ENCODE data around the gene PIK3CD.
A peak's percentile ranks its signal among the peaks of the same experiment; 100 is the strongest.

The PIK3CD gene

DNA sequence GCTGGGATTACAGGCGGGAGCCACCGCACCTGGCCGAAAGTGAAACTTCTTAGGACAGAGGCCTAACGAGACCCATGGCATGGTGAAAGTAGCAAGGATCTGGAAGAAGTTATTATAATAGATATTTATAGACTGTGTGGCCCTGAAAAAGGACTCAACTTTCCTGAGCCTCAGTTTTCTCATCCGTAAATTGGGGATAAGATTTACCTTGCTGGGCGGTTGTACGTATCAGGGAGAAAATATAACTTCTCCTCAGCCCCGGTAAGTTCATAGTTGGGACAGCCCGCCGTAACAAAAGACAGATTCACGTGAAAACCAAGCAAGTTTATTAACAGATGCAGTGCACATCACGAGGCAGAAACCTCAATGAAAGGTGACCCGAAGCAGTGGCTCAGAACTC is 5.5 kb upstream of the PIK3CD start:
- no peaks in the 10 kb centered on the region for H3K9me3 ChIP-seq (ENCODE audit: control insufficient read depth, insufficient read depth, low read length)
- no peaks in the 10 kb centered on the region for H3K36me3 ChIP-seq (ENCODE audit: control insufficient read depth, insufficient read depth, low read length)
- H3K4me1 ChIP-seq (ENCODE audit: control insufficient read depth, insufficient read depth, low read length) = no peaks in the 10 kb centered on the region
- H3K27ac ChIP-seq (ENCODE audit: low read depth, low read length) = no peak overlapping the region
- no peak overlapping the region for H3K9ac ChIP-seq (ENCODE audit: low read depth, low read length)
- H3K27me3 ChIP-seq (ENCODE audit: control insufficient read depth, insufficient read depth, low read length) = peaks cover 9% of the 10 kb centered on the region
- no peak overlapping the region for H3K4me3 ChIP-seq (ENCODE audit: low read depth, low read length)

- no peak overlapping the region for H3K9ac ChIP-seq (ENCODE audit: low read depth, low read length)
- no peak overlapping the region for H3K4me3 ChIP-seq (ENCODE audit: low read depth, low read length)
- no peaks in the 10 kb centered on the region for H3K36me3 ChIP-seq (ENCODE audit: control insufficient read depth, insufficient read depth, low read length)
- H3K9me3 ChIP-seq (ENCODE audit: control insufficient read depth, insufficient read depth, low read length) = no peaks in the 10 kb centered on the region
- no peaks in the 10 kb centered on the region for H3K4me1 ChIP-seq (ENCODE audit: control insufficient read depth, insufficient read depth, low read length)
- H3K27me3 ChIP-seq (ENCODE audit: control insufficient read depth, insufficient read depth, low read length) = peaks cover 27% of the 10 kb centered on the region
- H3K27ac ChIP-seq (ENCODE audit: low read depth, low read length) = no peak overlapping the region
These were observed 3.4 kb upstream of the PIK3CD start for GRCh38 chr1:9648171-9648570.

GRCh38 chr1:9649769-9650168 is 1.8 kb upstream of the PIK3CD start:
- Histone ChIP-seq H3K9ac (ENCODE audit: low read depth, low read length) (no peak overlapping the region), H3K9me3 (ENCODE audit: control insufficient read depth, insufficient read depth, low read length) (no peaks in the 10 kb centered on the region), H3K27ac (ENCODE audit: low read depth, low read length) (no peak overlapping the region), H3K4me3 (ENCODE audit: low read depth, low read length) (no peak overlapping the region), H3K36me3 (ENCODE audit: control insufficient read depth, insufficient read depth, low read length) (no peaks in the 10 kb centered on the region), H3K4me1 (ENCODE audit: control insufficient read depth, insufficient read depth, low read length) (no peaks in the 10 kb centered on the region), H3K27me3 (ENCODE audit: control insufficient read depth, insufficient read depth, low read length) (peaks cover 39% of the 10 kb centered on the region)

GRCh38 chr1:9651220-9651564 is 339 bp upstream of the PIK3CD start:
- no peak overlapping the region for H3K27ac ChIP-seq (ENCODE audit: low read depth, low read length)
- H3K27me3 ChIP-seq (ENCODE audit: control insufficient read depth, insufficient read depth, low read length) = peaks cover 39% of the 10 kb centered on the region

DNA sequence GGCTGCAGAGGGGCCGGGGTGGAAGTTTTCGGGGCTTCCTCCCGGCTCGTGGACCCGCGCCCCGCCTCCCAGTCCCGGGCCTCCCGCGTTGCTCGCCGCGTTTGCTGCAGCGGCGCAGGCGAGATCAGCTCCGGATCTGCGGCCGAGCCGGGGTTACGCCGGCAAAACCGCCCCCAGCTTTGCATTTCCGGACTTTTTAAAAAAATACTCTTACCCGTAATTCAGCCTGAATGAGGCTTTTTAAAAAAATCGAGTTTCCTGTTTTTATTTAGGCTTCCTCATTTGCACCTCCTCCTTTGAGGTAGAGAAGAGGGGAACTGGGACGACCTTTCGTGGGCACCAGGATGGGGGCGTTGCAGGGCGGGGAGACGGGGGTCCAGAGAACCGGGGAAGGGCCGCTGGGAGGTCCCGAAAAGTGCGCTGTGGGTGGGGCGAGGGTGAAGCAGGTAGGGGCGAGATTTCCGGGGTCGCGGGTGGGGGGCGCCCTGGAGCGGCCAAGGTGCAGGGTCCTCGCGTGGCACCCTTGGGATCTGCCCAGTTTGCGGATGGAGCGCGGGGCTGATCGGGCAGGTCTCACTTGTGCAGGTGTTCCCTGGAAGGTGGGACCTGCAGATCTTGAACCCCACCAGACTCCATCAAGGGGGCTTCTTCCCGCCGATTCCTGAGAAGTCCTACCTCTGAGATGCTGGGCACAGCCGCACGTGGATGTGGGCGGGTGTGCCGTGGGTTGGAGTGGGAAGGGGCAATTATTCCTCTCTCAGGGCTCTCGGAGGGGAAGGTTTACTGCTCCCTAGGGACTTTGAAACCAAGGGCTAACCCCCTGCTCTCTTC is 1.1 kb downstream of the PIK3CD start:
- Histone ChIP-seq H3K4me3 (ENCODE audit: low read depth, low read length) (peak overlapping the region; percentile 72), H3K36me3 (ENCODE audit: control insufficient read depth, insufficient read depth, low read length) (no peaks in the 10 kb centered on the region), H3K4me1 (ENCODE audit: control insufficient read depth, insufficient read depth, low read length) (no peaks in the 10 kb centered on the region), H3K27me3 (ENCODE audit: control insufficient read depth, insufficient read depth, low read length) (peaks cover 39% of the 10 kb centered on the region), H3K27ac (ENCODE audit: low read depth, low read length) (no peak overlapping the region), H3K9ac (ENCODE audit: low read depth, low read length) (no peak overlapping the region), H3K9me3 (ENCODE audit: control insufficient read depth, insufficient read depth, low read length) (no peaks in the 10 kb centered on the region)

More at GRCh38 chr1:9651220-9651564, 339 bp upstream of the PIK3CD start:
- no peaks in the 10 kb centered on the region for H3K4me1 ChIP-seq (ENCODE audit: control insufficient read depth, insufficient read depth, low read length)
- no peak overlapping the region for H3K9ac ChIP-seq (ENCODE audit: low read depth, low read length)
- no peaks in the 10 kb centered on the region for H3K36me3 ChIP-seq (ENCODE audit: control insufficient read depth, insufficient read depth, low read length)
- H3K9me3 ChIP-seq (ENCODE audit: control insufficient read depth, insufficient read depth, low read length) = no peaks in the 10 kb centered on the region
- H3K4me3 ChIP-seq (ENCODE audit: low read depth, low read length) = peak overlapping the region; percentile 72

GRCh38 chr1:9653210-9653490 is 1.6 kb downstream of the PIK3CD start:
- H3K27ac ChIP-seq (ENCODE audit: low read depth, low read length) = no peak overlapping the region
- H3K36me3 ChIP-seq (ENCODE audit: control insufficient read depth, insufficient read depth, low read length) = no peaks in the 10 kb centered on the region
- H3K9ac ChIP-seq (ENCODE audit: low read depth, low read length) = no peak overlapping the region
- no peaks in the 10 kb centered on the region for H3K4me1 ChIP-seq (ENCODE audit: control insufficient read depth, insufficient read depth, low read length)
- no peaks in the 10 kb centered on the region for H3K9me3 ChIP-seq (ENCODE audit: control insufficient read depth, insufficient read depth, low read length)
- no peak overlapping the region for H3K4me3 ChIP-seq (ENCODE audit: low read depth, low read length)
- peaks cover 39% of the 10 kb centered on the region for H3K27me3 ChIP-seq (ENCODE audit: control insufficient read depth, insufficient read depth, low read length)

DNA sequence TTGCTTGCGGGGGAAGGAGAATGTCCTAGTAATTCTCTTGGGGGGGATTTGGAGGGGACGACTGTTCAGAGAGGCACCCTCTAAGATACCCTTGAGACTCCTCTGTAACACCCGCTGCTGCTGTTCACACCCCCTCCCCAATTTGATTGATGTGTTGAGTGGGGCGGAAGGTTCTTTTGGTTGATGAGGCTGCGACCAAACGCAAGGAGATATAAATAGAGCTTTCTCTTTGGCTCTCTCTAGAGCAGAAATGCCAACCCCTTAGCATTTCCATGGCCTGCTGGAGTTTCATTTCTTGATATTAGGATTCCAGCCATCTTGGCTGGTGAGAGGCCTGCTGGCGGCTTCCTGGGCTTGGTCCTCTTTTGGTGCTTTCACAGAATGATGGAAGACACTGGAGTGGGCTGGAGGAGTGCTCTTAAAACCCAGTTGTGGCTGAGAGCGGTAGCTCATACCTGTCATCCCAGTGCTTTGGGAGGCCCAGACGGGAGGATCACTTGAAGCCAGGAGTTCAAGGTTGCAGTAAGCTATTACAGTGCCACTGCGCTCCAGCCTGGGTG is 2.0 kb downstream of the PIK3CD start:
- Histone ChIP-seq H3K9ac (ENCODE audit: low read depth, low read length) (no peak overlapping the region), H3K27ac (ENCODE audit: low read depth, low read length) (no peak overlapping the region), H3K9me3 (ENCODE audit: control insufficient read depth, insufficient read depth, low read length) (no peaks in the 10 kb centered on the region), H3K4me3 (ENCODE audit: low read depth, low read length) (no peak overlapping the region), H3K36me3 (ENCODE audit: control insufficient read depth, insufficient read depth, low read length) (no peaks in the 10 kb centered on the region), H3K4me1 (ENCODE audit: control insufficient read depth, insufficient read depth, low read length) (no peaks in the 10 kb centered on the region), H3K27me3 (ENCODE audit: control insufficient read depth, insufficient read depth, low read length) (peaks cover 39% of the 10 kb centered on the region)

GRCh38 chr1:9654051-9654833 is 2.7 kb downstream of the PIK3CD start:
- H3K27ac ChIP-seq (ENCODE audit: low read depth, low read length) = no peak overlapping the region
- H3K9me3 ChIP-seq (ENCODE audit: control insufficient read depth, insufficient read depth, low read length) = no peaks in the 10 kb centered on the region
- no peaks in the 10 kb centered on the region for H3K4me1 ChIP-seq (ENCODE audit: control insufficient read depth, insufficient read depth, low read length)
- H3K27me3 ChIP-seq (ENCODE audit: control insufficient read depth, insufficient read depth, low read length) = peaks cover 39% of the 10 kb centered on the region
- H3K36me3 ChIP-seq (ENCODE audit: control insufficient read depth, insufficient read depth, low read length) = no peaks in the 10 kb centered on the region
- H3K9ac ChIP-seq (ENCODE audit: low read depth, low read length) = no peak overlapping the region
- no peak overlapping the region for H3K4me3 ChIP-seq (ENCODE audit: low read depth, low read length)

- H3K9ac ChIP-seq (ENCODE audit: low read depth, low read length) = no peak overlapping the region
- no peak overlapping the region for H3K4me3 ChIP-seq (ENCODE audit: low read depth, low read length)
- H3K27me3 ChIP-seq (ENCODE audit: control insufficient read depth, insufficient read depth, low read length) = peaks cover 39% of the 10 kb centered on the region
- H3K9me3 ChIP-seq (ENCODE audit: control insufficient read depth, insufficient read depth, low read length) = no peaks in the 10 kb centered on the region
- H3K4me1 ChIP-seq (ENCODE audit: control insufficient read depth, insufficient read depth, low read length) = no peaks in the 10 kb centered on the region
- no peaks in the 10 kb centered on the region for H3K36me3 ChIP-seq (ENCODE audit: control insufficient read depth, insufficient read depth, low read length)
- no peak overlapping the region for H3K27ac ChIP-seq (ENCODE audit: low read depth, low read length)
These were observed 3.5 kb downstream of the PIK3CD start for GRCh38 chr1:9654834-9655723.

DNA sequence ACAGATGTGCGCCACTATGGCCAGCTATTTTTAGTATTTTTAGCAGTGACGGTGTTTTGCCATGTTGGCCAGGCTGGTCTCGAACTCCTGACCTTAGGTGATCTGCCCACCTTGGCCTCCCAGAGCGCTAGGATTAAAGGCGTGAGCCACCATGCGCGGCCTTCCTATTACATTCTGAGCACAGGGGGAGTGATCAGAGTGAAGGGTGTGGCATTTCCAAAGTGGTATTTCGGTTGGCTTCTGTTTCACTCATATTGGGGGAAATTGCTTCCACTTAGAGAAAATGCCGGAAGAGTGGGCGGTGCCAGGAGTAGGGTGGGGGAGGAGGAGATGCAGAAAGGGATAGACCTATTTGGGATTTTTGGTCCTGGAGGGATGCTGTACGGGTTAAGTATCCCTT is 4.3 kb downstream of the PIK3CD start:
- peaks cover 32% of the 10 kb centered on the region for H3K27me3 ChIP-seq (ENCODE audit: control insufficient read depth, insufficient read depth, low read length)
- no peaks in the 10 kb centered on the region for H3K36me3 ChIP-seq (ENCODE audit: control insufficient read depth, insufficient read depth, low read length)
- H3K4me3 ChIP-seq (ENCODE audit: low read depth, low read length) = no peak overlapping the region
- no peak overlapping the region for H3K27ac ChIP-seq (ENCODE audit: low read depth, low read length)
- no peaks in the 10 kb centered on the region for H3K4me1 ChIP-seq (ENCODE audit: control insufficient read depth, insufficient read depth, low read length)
- no peak overlapping the region for H3K9ac ChIP-seq (ENCODE audit: low read depth, low read length)
- H3K9me3 ChIP-seq (ENCODE audit: control insufficient read depth, insufficient read depth, low read length) = no peaks in the 10 kb centered on the region
